ENCODE measurements around the gene ZNF622.

DNA sequence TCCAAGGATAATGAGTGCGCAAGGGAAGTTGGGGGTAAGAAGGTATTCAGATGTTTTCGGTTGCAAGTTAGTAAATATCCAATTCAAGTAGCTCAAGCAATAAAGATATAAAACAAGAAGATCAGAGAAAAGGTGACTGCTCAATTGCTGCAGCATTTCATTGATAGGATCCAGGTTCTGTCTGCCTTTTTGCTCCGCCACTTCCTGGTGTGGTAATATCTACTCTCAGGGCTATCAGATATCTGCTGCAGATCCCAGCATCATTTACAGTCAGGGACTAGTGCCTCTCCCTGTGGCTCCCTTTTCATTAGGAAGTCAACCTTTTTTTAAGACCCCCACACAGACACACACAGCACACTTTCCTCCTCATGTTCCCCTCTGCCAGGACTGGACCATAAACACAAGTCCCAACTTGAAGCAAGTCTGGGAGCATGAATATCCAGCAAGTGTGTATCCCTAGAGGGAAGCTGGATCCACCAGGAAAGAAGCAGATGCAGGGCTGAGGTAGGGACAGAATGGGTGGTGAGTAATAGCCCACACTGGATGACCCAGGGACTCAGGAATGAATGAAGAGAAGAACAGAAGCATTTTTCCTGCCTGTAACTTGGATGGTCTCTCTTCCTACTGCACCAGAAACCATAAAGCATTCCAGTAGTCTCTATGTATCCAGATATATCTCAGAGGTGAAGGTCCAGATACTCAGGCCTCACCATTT lies 53.7 kb downstream of the ZNF622 start:
- TF ChIP-seq, protein P1, sequence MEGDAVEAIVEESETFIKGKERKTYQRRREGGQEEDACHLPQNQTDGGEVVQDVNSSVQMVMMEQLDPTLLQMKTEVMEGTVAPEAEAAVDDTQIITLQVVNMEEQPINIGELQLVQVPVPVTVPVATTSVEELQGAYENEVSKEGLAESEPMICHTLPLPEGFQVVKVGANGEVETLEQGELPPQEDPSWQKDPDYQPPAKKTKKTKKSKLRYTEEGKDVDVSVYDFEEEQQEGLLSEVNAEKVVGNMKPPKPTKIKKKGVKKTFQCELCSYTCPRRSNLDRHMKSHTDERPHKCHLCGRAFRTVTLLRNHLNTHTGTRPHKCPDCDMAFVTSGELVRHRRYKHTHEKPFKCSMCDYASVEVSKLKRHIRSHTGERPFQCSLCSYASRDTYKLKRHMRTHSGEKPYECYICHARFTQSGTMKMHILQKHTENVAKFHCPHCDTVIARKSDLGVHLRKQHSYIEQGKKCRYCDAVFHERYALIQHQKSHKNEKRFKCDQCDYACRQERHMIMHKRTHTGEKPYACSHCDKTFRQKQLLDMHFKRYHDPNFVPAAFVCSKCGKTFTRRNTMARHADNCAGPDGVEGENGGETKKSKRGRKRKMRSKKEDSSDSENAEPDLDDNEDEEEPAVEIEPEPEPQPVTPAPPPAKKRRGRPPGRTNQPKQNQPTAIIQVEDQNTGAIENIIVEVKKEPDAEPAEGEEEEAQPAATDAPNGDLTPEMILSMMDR (IDR thresholded peaks at IDR 0.05): no peak
- no peak for TF ChIP-seq POLR2AphosphoS5 (IDR thresholded peaks at IDR 0.05)
